GM20000 (cell line): ENCODE data around the gene UFC1.

ENCODE experiments used
- DNase-seq: peaks from one replicate; pipeline ENCODE4 v3.0.0; 2012; ENCODE audit warnings: low spot score
- TF ChIP-seq, protein P1 (sequence below): IDR thresholded peaks from 2 replicates; pipeline ENCODE4 v1.5.1; 2012; ENCODE audit warnings: mild to moderate bottlenecking, control low read depth; ENCODE audit errors: extremely low read depth, missing control alignments

The UFC1 gene

DNA sequence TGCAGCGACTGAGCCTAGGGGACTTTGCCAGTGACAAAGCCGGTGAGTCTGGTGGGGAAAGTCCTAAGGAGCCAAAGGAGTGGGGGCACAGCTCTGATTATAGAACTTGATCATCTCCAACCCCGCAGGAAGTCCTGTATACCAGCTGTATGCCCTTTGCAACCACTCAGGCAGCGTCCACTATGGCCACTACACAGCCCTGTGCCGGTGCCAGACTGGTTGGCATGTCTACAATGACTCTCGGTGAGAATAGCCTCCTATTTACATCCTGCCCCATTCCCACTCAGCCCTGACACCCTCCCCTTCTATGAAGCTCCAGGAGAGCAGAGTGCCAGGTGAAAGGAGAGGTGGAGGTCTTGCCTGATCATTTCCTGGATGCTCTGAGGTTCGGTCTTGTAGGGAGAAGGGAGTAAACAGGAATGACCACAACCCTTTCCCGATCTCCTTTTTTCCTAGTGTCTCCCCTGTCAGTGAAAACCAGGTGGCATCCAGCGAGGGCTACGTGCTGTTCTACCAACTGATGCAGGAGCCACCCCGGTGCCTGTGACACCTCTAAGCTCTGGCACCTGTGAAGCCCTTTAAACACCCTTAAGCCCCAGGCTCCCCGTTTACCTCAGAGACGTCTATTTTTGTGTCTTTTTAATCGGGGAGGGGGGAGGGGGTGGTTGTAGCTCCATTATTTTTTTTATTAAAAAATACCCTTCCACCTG, 11.3 kb downstream of the UFC1 start:
- no peak for DNase-seq
- TF ChIP-seq, protein P1, sequence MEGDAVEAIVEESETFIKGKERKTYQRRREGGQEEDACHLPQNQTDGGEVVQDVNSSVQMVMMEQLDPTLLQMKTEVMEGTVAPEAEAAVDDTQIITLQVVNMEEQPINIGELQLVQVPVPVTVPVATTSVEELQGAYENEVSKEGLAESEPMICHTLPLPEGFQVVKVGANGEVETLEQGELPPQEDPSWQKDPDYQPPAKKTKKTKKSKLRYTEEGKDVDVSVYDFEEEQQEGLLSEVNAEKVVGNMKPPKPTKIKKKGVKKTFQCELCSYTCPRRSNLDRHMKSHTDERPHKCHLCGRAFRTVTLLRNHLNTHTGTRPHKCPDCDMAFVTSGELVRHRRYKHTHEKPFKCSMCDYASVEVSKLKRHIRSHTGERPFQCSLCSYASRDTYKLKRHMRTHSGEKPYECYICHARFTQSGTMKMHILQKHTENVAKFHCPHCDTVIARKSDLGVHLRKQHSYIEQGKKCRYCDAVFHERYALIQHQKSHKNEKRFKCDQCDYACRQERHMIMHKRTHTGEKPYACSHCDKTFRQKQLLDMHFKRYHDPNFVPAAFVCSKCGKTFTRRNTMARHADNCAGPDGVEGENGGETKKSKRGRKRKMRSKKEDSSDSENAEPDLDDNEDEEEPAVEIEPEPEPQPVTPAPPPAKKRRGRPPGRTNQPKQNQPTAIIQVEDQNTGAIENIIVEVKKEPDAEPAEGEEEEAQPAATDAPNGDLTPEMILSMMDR = no peak

DNA sequence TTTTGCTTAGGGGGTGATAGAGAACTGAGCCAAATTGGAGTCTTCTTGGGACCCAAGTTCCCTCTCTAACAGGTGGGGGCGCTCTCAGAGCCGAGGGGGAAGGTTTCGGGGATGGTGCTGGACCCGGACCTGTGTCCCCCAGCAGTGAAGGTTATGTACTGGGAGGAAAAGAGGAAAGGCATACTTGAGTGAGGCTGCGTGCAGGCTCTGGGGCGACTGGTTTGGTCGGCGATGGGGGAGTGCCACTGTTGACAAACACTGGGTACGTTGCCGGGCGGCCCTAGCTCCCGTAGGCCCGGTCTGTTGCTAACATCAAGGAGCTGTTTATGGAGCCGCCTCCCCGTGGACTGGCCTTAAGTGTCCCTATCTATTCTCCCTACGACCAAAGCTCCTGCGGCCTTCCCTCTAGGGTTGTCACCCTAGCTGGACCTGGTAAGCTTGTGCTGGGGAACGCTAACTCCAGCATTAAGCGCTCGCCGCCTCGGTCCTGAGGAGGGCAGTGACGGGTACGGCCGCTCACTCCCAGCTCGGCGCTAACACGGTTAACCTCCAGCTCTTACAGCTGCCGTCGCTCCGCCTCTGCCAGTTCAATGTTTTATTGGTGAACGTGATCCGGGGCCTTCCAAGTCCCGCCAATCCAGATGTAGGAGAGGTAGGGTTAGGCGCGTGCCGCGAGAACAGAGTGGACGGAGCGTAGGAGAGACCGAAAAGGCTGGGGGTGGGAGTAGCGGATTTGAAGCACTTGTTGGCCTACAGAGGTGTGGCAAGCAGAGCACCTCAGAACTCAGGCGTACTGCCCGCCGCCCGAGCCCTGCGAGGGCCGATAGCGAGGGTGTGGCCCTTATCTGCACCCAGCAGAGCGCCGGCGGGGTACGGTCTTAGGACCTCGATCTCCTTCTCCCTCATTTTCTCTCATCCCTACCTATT, 12.2 kb downstream of the UFC1 start, which contains the start of gene PPOX:
Gene PPOX (plus strand): TSS at position 685 of the 927 bp plus-strand sequence. CDS start 422 bp downstream, outside the sequence.
- peak; percentile 90 for DNase-seq
- TF ChIP-seq, protein P1 = peak; percentile 37

DNA sequence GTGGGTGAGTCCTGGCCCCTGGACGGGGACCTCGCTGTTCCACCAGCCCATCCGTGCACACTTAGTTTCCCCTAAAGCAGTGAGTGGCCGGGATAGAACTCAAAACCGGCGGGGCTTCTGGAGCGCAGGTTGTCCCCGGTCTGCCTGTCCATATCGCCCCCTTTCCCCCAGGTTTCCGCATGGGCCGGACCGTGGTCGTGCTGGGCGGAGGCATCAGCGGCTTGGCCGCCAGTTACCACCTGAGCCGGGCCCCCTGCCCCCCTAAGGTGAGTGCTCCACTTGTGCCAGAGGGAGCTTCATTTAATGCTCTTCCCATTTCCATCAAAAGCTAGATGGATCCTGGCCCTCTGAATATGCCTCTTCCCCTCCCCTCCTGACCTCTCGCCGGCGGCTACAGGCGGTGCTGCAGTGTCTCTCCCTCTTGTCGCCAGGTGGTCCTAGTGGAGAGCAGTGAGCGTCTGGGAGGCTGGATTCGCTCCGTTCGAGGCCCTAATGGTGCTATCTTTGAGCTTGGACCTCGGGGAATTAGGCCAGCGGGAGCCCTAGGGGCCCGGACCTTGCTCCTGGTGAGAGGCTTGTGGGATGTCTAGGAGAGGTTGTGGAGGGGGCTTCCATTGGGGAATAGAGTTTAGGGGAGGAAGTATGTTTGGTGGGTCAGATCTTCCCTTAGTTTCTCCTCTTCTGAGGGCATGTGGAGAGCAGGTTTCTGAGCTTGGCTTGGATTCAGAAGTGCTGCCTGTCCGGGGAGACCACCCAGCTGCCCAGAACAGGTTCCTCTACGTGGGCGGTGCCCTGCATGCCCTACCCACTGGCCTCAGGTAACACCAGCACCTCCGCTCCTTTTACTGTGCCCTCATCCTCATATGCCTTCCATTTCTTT, 13.1 kb downstream of the UFC1 start:
- TF ChIP-seq, protein P1 = no peak
- no peak for DNase-seq

DNA sequence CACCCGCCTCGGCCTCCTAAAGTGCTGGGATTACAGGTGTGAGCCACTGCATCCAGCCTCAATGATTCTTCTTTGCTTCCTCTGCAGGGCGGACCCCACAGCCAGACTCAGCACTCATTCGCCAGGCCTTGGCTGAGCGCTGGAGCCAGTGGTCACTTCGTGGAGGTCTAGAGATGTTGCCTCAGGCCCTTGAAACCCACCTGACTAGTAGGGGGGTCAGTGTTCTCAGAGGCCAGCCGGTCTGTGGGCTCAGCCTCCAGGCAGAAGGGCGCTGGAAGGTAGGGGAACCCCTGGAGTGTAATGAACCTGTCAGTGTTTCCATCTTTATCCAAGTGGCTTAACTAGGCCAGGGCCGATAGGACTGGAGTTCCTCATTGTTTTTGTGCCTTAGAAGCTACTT, 15.1 kb downstream of the UFC1 start:
- DNase-seq = no peak
- TF ChIP-seq, protein P1 = no peak

DNA sequence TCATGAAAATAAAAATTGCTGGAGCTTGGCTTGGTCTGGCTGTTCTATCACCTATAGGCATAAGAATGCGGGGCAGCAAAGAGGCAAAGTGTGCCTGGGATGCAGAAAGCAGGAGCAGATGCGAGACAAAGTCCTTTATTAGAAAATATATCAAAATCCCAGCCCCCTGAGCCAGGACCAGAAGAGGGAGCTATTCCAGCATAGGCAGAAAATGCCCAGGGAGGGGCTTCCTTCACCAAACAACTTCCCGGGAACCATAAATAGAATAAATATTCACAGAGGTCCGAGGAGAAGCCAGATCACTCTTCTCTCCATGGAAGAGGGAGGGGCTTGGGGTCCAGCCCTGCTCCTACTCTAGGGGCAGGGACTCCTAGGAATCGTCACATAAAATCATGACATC, 17.4 kb downstream of the UFC1 start:
- DNase-seq = no peak
- TF ChIP-seq, protein P1 = no peak

DNA sequence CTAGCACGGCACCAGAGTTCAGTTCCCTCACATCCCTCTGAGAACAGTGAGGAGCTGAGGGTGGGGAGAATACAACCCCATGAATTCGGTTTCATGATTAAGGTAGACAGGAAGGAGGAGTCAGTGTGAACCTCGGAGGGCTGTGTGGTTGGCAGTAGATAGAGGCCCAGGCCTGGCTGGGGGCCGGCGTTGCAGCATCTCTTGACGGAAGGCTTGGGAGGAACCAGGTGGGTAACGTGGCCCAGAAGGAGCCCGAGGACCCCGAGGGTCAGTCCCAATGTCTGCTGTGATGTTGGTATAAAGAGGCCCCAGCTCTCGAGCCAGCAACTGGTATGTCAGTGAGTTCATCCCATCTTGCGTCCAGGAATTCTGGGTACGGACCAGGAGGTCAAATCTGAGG, 17.9 kb downstream of the UFC1 start:
- no peak for DNase-seq
- TF ChIP-seq, protein P1 = no peak
